GM21447 (cell line): Measurements from ENCODE around the gene TMEM98.
"Not testable (repeated sequence)": the region's sequence is repeated elsewhere in the genome, so short reads cannot be mapped to it uniquely, and the experiment has no call there.

Experiments
- ATAC-seq: cut with Tn5 transposase; IDR thresholded peaks from one replicate; pipeline ENCODE4 v1.9.1; 2021; ENCODE audit not compliant: unreplicated experiment

TMEM98 gene

DNA sequence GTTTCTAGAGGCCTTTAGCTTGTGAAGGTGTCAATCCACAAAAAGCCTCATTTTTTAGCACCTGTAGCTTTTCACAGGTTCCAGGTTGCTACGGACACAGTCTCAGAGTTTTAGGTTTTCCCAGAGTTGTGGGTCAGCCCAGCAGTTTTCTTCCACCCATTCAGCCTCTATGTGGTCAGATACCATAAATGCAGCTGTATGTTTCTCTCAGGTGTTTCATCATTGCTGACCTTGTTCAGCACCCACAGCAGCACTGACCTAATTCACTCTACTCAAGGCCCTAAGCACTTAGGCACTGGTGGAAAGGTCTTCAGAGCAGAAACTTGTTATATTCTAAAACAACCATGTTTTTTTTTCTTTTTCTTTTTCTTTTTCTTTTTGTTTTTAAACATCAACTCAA is 48.7 kb downstream of the TMEM98 start:
- ATAC-seq: no peak

DNA sequence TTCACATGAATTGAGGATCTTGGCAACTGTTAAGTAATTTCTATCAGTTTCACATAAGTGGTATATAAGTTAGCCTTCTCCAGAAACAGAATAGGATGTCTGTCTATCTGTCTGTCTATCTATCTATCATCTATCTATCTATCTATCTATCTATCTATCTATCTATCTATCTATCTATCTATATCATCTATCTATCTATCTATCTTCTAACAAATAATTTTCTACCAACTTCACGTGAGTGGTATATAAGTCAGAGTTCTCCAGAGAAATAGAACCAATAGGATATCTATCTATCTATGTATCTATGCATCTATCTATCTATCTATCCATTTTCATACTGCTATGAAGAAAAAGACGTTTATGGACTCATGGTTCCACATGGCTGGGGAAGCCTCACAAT is 52.3 kb downstream of the TMEM98 start:
- no peak for ATAC-seq

DNA sequence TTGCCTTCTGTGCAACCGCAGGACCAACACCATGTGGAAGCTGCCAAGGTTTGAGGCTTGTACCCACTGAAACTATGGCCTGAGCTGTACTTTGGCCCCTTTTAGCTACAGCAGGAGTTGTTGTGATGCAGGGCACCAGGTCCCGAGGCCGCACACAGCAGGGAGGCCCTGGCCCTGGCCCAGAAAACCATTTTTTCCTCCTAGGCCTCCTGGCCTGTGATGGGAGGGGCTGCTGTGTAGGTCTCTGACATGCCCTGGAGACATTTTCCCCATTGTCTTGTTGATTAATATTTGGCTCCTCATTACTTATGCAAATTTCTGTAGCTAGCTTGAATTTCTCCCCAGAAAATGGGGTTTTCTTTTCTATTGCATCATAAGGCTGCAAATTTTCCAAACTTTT is 53.7 kb downstream of the TMEM98 start:
- ATAC-seq: not testable (repeated sequence)

DNA sequence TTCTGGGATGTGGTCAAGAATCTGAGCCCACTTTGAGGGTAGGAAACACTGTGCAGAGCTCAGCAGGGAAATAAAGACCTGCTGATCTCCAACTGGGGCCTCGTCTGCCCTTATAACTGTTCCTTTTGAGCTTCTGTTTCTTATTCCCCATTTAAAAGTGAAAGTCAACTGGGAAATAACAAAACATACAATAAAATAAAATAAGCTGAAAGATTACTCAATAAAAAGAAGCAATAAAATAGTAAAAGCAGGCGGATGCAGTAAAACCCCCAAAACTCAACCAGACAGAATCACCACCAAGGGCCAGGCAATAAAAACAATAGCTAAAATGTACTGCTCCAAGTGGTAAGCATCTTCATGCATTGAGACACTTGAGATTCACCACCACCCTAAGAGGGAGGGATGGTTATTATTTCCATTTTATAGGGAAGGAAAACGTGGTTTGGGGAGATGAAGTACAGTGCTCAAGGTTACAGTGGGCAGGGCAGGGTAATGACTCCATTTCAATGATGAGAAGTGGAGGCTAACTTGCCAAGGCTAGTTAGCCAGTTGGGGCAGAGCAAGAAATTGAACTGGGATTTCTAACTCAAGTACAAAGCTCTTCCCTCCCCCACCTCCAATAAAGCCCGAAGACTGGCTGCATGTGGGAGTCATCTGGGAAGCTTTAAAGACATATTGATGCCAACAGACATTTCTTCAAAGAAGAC is 57.2 kb downstream of the TMEM98 start:
- no peak for ATAC-seq

DNA sequence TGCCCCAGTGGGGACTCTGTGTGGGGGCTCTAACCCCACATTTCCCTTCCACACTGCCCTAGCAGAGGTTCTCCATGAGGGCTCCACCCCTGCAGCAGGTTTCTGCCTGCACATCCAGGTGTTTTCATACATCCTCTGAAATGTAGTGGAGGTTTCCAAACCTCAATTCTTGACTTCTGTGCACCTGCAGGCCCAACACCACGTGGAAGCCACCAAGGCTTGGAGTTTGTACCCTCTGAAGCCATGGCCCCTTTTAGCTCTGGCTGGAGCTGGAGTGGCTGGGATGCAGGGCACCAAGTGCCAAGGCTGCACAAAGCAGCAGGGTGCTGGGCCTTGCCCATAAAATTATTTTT is 59.5 kb downstream of the TMEM98 start:
- not testable (repeated sequence) for ATAC-seq

DNA sequence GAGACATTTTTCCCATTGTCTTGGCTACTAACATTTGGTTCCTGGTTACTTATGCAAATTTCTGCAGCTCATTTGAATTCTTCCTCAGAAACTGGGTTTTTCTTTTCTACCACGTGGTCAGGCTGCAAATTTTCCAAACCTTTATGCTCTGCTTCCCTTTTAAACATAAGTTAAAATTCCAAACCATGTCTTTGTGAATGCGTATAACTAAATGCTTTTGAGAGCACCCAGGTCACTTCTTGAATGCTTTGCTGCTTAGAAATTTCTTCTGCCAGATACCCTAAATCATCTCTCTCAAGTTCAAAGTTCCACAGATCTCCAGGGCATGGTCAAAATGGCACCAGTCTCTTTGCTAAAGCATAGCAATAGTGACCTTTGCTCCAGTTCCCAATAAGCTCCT is 59.9 kb downstream of the TMEM98 start:
- not testable (repeated sequence) for ATAC-seq

DNA sequence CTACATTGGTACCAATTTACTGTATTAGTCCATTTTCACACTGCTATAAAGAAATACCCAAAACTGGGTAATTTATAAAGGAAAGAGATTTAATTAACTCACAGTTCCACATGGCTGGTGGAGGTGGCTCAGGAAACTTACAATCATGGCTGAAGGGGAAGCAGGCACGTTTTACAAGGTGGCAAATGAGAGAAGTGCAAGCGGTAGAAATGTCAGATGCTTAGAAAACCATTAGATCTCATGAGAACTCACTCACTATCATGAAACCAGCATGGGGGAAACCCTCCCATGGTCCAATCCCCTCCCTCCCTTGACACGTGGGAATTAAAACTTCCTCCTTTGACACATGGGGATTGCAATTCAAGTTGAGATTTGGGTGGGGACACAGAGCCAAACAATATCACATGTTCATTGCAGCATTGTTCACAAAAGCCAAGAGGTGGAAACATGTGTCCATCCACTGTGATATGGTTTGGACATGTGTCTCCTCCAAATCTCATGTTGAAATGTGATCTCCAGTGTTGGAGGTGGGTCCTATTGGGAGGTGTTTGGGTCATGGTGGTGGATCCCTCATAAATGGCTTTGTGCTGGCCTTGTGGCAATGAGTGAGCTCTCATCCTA is 60.6 kb downstream of the TMEM98 start:
- no peak for ATAC-seq

DNA sequence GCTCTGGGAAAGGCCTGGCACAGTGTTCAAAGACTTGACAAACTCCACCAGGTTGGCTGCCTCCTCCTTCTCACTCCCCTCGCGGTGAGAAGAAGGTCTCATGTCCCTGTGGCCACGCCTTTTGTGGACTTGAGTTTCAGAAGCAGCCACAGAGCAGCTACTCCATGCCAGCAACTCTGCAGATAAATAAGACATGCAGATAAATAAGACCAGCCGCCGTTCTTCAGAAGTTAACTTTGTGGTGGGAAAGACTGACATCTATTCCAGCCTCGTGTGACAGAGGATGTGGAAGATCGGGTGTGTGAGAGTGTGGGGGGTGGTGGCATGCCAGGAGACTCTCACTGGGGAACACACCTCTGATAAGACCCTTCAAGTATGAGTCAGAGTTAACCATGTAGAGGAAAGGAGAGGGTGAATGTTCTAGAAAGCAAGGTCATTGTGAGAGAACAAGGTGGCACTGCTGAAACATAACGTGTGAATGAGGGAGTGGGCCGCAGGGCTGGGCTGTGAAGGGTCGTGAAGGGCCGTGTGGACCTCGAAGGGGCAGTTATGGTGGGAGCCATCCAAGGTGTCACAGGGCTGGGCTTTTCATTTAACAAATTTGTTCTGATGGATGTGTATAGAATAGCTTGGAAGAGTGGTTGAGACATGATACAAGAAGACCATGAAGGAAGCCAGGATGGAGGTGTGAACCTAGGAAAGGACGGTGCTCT is 64.5 kb downstream of the TMEM98 start:
- ATAC-seq: no peak

DNA sequence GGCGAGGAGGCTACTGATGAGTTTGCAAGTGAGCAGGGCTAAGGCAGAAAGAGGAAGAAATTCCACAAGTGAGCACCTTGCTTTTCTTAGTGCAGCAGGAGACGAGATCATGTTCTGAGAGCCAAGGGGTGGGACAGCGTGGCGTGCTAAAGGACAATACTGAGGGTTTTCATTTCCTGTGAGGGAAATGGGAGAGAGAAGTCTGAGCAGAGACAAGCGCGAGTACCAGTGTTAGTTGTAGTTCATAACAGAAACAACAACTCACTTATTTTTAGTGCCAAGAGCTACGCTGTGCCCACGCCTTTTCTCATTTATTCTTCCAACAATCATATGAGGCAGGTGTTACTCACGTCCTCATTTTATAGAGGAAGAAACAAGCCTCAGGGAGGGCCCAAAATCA is 66.0 kb downstream of the TMEM98 start:
- no peak for ATAC-seq
